ENCODE data around the gene PDE11A. TPM values are rescaled to one million over a fixed set of nuclear protein-coding genes. Genes with fewer than 3 reads are reported as not detected.
A peak's percentile ranks its signal among the peaks of the same experiment; 100 is the strongest.

The PDE11A gene
- total RNA-seq, 4 donors from 2014 or later: 0.82 to 16.2 (median 4.3) TPM

DNA sequence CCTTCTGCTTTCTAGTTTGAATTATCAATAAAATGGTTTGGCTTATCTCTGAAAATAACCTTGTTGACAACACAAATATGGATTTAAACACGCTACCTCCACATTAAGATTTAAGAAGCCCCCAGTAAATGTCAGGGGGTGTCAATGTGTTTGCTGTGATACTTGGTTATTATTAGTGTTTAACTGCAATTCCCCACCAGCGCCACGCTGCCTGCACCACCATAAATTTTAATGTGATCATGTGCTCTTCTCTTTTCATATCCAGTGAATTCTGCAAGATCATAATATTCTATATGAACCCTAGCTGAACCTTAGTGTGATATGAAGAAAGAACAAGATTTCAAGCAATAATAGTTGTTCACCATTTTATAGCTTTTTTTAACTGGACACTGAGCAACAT, 349.3 kb downstream of the PDE11A start:
- ATAC-seq (no peak), DNase-seq (no peak)
- Histone ChIP-seq H3K27ac (no peak overlapping the region), H3K4me3 (no peak overlapping the region), H3K36me3 (no peaks in the 10 kb centered on the region), H3K4me1 (peaks cover 0 to 5% of the 10 kb centered on the region in 2 donors), H3K27me3 (no peaks in the 10 kb centered on the region), H3K9me3 (no peaks in the 10 kb centered on the region)
- TF ChIP-seq POLR2A (IDR thresholded peaks at IDR 0.05): no peak
- TF ChIP-seq, protein P1, sequence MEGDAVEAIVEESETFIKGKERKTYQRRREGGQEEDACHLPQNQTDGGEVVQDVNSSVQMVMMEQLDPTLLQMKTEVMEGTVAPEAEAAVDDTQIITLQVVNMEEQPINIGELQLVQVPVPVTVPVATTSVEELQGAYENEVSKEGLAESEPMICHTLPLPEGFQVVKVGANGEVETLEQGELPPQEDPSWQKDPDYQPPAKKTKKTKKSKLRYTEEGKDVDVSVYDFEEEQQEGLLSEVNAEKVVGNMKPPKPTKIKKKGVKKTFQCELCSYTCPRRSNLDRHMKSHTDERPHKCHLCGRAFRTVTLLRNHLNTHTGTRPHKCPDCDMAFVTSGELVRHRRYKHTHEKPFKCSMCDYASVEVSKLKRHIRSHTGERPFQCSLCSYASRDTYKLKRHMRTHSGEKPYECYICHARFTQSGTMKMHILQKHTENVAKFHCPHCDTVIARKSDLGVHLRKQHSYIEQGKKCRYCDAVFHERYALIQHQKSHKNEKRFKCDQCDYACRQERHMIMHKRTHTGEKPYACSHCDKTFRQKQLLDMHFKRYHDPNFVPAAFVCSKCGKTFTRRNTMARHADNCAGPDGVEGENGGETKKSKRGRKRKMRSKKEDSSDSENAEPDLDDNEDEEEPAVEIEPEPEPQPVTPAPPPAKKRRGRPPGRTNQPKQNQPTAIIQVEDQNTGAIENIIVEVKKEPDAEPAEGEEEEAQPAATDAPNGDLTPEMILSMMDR (IDR thresholded peaks at IDR 0.05 in 4 of 5, conservative IDR thresholded peaks at IDR 0.05 in 1 of 5): no peak
- in situ Hi-C loops (cut with MboI; ENCODE audit: low sequenced_read_pairs in 4 of 4) (loop anchor here in 3 of 4 donors (10.0 kb wide), 2 partner anchors 388 to 558 kb away; no protein-coding TSS in a partner anchor), intact Hi-C loops (cut with DNase I; ENCODE audit: low total_unique reads) (loop anchor here (5.0 kb wide), 2 partner anchors 236 to 556 kb away; no protein-coding TSS in a partner anchor)

DNA sequence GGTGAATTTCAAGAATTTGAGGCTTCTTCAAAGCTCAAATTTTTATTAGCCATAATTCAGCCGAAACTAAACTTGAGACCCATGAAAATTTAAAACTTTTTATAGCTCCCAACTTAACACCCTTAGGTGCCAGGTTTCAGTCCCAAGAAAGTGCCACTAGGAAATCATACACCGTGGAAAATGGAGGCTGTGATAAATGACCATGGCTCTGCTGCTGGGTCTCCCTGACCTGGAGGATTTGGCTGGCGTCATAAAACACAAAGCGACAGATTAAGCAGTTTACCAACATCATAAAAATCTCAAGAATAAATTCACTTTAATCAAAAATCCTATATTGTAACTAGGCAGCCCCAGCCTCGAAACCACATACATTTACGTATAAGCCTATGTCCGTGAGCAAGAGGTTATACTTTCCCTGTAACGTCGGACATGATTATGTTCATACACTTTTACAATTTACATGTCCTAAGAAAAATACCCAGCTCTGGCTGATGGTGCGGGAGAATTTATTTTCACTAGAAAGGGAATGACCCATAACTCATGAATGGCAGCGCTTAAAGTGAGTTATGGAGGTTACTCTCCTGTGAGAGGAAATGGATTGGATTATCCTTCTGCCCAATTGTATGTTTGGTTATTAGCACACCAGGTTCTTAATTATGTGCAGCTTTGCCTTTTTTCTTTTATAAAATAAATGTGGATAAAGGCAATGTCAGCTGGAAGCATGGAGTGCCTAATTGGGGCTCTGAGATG, 350.6 kb downstream of the PDE11A start:
- Histone ChIP-seq H3K9me3 (no peaks in the 10 kb centered on the region), H3K36me3 (no peaks in the 10 kb centered on the region), H3K27ac (no peak overlapping the region), H3K27me3 (no peaks in the 10 kb centered on the region), H3K4me1 (peaks cover 0 to 5% of the 10 kb centered on the region in 2 donors), H3K4me3 (no peak overlapping the region)
- in situ Hi-C loops (cut with MboI; ENCODE audit: low sequenced_read_pairs in 4 of 4): loop anchor here in 3 of 4 donors (10.0 kb wide), 2 partner anchors 387 to 557 kb away; no protein-coding TSS in a partner anchor
- DNase-seq (no peak), ATAC-seq (no peak)
- TF ChIP-seq, protein P1 (IDR thresholded peaks at IDR 0.05 in 4 of 5, conservative IDR thresholded peaks at IDR 0.05 in 1 of 5): no peak
- TF ChIP-seq POLR2A (IDR thresholded peaks at IDR 0.05): no peak
- intact Hi-C loops (cut with DNase I; ENCODE audit: low total_unique reads): loop anchor here (5.0 kb wide), 2 partner anchors 235 to 555 kb away; no protein-coding TSS in a partner anchor

GRCh38 chr2:177721087-177721486, 351.5 kb downstream of the PDE11A start:
- no peak for TF ChIP-seq POLR2A (IDR thresholded peaks at IDR 0.05)
- TF ChIP-seq, protein P1 (IDR thresholded peaks at IDR 0.05 in 4 of 5, conservative IDR thresholded peaks at IDR 0.05 in 1 of 5): no peak
- ATAC-seq: no peak
- Histone ChIP-seq H3K27ac (no peak overlapping the region), H3K9me3 (no peaks in the 10 kb centered on the region), H3K27me3 (no peaks in the 10 kb centered on the region), H3K4me1 (peaks cover 0 to 5% of the 10 kb centered on the region in 2 donors), H3K4me3 (no peak overlapping the region), H3K36me3 (no peaks in the 10 kb centered on the region)
- intact Hi-C loops (cut with DNase I; ENCODE audit: low total_unique reads) (loop anchor here (5.0 kb wide), 2 partner anchors 234 to 554 kb away; no protein-coding TSS in a partner anchor), in situ Hi-C loops (cut with MboI; ENCODE audit: low sequenced_read_pairs in 4 of 4) (loop anchor here in 3 of 4 donors (10.0 kb wide), 2 partner anchors 386 to 556 kb away; no protein-coding TSS in a partner anchor)
- no peak for DNase-seq

- in situ Hi-C loops (cut with MboI; ENCODE audit: low sequenced_read_pairs in 4 of 4): no loop called here
- Histone ChIP-seq H3K36me3 (no peaks in the 10 kb centered on the region), H3K27me3 (no peaks in the 10 kb centered on the region), H3K27ac (no peak overlapping the region), H3K4me3 (no peak overlapping the region), H3K9me3 (no peaks in the 10 kb centered on the region), H3K4me1 (peaks cover 0 to 5% of the 10 kb centered on the region in 2 donors)
- intact Hi-C loops (cut with DNase I; ENCODE audit: low total_unique reads): no loop called here
- TF ChIP-seq, protein P1 (IDR thresholded peaks at IDR 0.05 in 4 of 5, conservative IDR thresholded peaks at IDR 0.05 in 1 of 5): peak in 1 of 5 experiments; percentile 21
- no peak for TF ChIP-seq POLR2A (IDR thresholded peaks at IDR 0.05)
- no peak for DNase-seq
- ATAC-seq: no peak
Observed at GRCh38 chr2:177717831-177718618, 354.6 kb downstream of the PDE11A start.
